Adrenal gland (tissue), 12 donors: Measurements from ENCODE around the gene ERCC6L2. TPM values are rescaled to one million over a fixed set of nuclear protein-coding genes. Genes with fewer than 3 reads are reported as not detected.
A peak's percentile ranks its signal among the peaks of the same experiment; 100 is the strongest.

Experiments used
- DNase-seq, 7 donors: peaks; one replicate each; pipeline ENCODE4 v3.0.0-alpha.2; 2019 to 2020
- H3K27ac ChIP-seq, 5 donors: fragments of 200-600 bp; sonication (generic) in 4 of 5; 1 replicate in 3 of 5; 2 replicates in 2 of 5; pipeline versions ENCODE4 v1.5.1 to v1.8.0; 2016 to 2020; ENCODE audit warnings: mild to moderate bottlenecking in 1 of 5
- H3K27me3 ChIP-seq: fragments of 200-600 bp; 2 replicates; pipeline ENCODE4 v1.8.0; 2021
- H3K36me3 ChIP-seq, 2 donors: fragments of 200-600 bp; replicated peaks in 1 of 2; 1 replicate in 1 of 2; 2 replicates in 1 of 2; pipeline versions ENCODE4 v1.5.1 to v1.8.0; 2018 to 2022
- H3K4me1 ChIP-seq, 2 donors: fragments of 200-600 bp; replicated peaks in 1 of 2; 1 replicate in 1 of 2; 2 replicates in 1 of 2; pipeline versions ENCODE4 v1.5.1 to v1.8.0; 2018 to 2021
- H3K4me3 ChIP-seq, 4 donors: fragments of 200-600 bp; sonication (generic) in 3 of 4; one replicate each; pipeline ENCODE4 v1.5.1; 2016 to 2018
- H3K9me3 ChIP-seq, 3 donors: fragments of 200-600 bp; sonication (generic) in 1 of 3; replicated peaks in 1 of 3; 1 replicate in 2 of 3; 2 replicates in 1 of 3; pipeline versions ENCODE4 v1.5.1 to v1.8.0; 2016 to 2021
- CTCF ChIP-seq, 6 experiments: fragments of 450-650 bp in 4 of 6; fragments of 200-600 bp in 2 of 6; sonication (generic) in 1 of 6; IDR thresholded peaks; 1 replicate in 5 of 6; 2 replicates in 1 of 6; pipeline versions ENCODE4 v1.5.1 to v1.8.0; 2016 to 2021; ENCODE audit warnings: antibody characterized with exemption in 6 of 6, mild to moderate bottlenecking in 2 of 6, moderate library complexity in 1 of 6
- POLR2A ChIP-seq, 2 donors: fragments of 450-650 bp; IDR thresholded peaks; one replicate each; pipeline ENCODE4 v1.6.1; 2017; ENCODE audit warnings: antibody characterized with exemption in 2 of 2, mild to moderate bottlenecking in 2 of 2, moderate library complexity in 1 of 2
- WGBS, 4 donors: extraction: QIAGEN DNeasy Blood & Tissue Kit in 2 of 4; methylation state at CpG; one replicate each; pipeline versions ENCODE4 v1.1.5 to v1.1.7; 2013 to 2017; 5-methylcytosine and 5-hydroxymethylcytosine counted together
- intact Hi-C, 2 donors: fragments of 100-400 bp; cut with DNase I; formaldehyde crosslinking; loops; one replicate each; pipeline versions ENCODE4 v1.14.1 to v1.15.0; 2022 to 2023
- polyA plus RNA-seq, 3 donors: library from polyadenylated mRNA; stranded (reverse); fragments of 200-250 nt in 2 of 3; fragments of 350-450 nt in 1 of 3; fragmentation: Illumina TruSeq in 1 of 3; extraction: RNeasy Lipid Tissue Mini Kit (QIAGEN cat#74804) in 1 of 3; gene quantifications; one replicate each; pipeline ENCODE4 v1.2.3, GENCODE V29; 2013 to 2014
- total RNA-seq, 9 donors: library from RNA; depleted of rRNA in 4 of 9; stranded (reverse); fragments of >200 nt in 4 of 9; fragments of 120-200 nt in 1 of 9; fragmentation: NEBNext Ultra II Directional in 1 of 9; extraction: Animal tissue kit (Norgen Biotek cat#: 25700) in 1 of 9; gene quantifications; one replicate each; pipeline versions ENCODE4 v1.1.0 to v1.2.4, GENCODE V29; 2013 to 2023
- donor health status: healthy with polysubstance abuse.
- donor health status: Bipolar disorder and iron deficiency.
- donor health status: DM: yes; HTN: yes; CAD: no.
- donor health status: DM: no; HTN: no; CAD: no.
- donor health status: DM: no; HTN: no; CAD: no.
- donor health status: DM: yes; HTN: yes; CAD: no.

The ERCC6L2 gene
- total and polyA plus RNA-seq, 12 donors = 5.6 to 93.2 (median 47.4) TPM

- Histone ChIP-seq H3K27me3 (no peaks in the 10 kb centered on the region), H3K27ac (peak overlapping the region in 2 of 5 donors; percentile 99 to 100), H3K4me1 (peaks cover 14 to 22% of the 10 kb centered on the region in 2 donors), H3K4me3 (peak overlapping the region in 2 of 4 donors; percentile 3 to 99), H3K36me3 (no peaks in the 10 kb centered on the region), H3K9me3 (no peaks in the 10 kb centered on the region)
- WGBS, 4 donors = 0% methylated on average over 15 to 20 of the region's 20 CpGs
- intact Hi-C loops = loop anchor here in 1 of 2 donors (10.0 kb wide), 1 partner anchor 360 kb away; the partner anchor contains the start of gene PTCH1
- peak; percentile 55 to 88 (median 71) for DNase-seq
- TF ChIP-seq CTCF (IDR thresholded peaks at IDR 0.05) (no peak), POLR2A (IDR thresholded peaks at IDR 0.05) (no peak)
These were observed 544 bp upstream of the ERCC6L2 start for GRCh38 chr9:95874989-95875304.

GRCh38 chr9:95876138-95876444 lies 600 bp downstream of the ERCC6L2 start:
- Histone ChIP-seq H3K27ac (peak overlapping the region in 2 of 5 donors; percentile 99 to 100), H3K4me1 (peaks cover 14 to 31% of the 10 kb centered on the region in 2 donors), H3K27me3 (no peaks in the 10 kb centered on the region), H3K4me3 (peak overlapping the region in 2 of 4 donors; percentile 43 to 99), H3K36me3 (no peaks in the 10 kb centered on the region), H3K9me3 (no peaks in the 10 kb centered on the region)
- TF ChIP-seq CTCF (IDR thresholded peaks at IDR 0.05) = peak in 1 of 6 experiments; percentile 5
- TF ChIP-seq POLR2A (IDR thresholded peaks at IDR 0.05) = no peak
- no peak for DNase-seq
- intact Hi-C loops = loop anchor here in 1 of 2 donors (10.0 kb wide), 1 partner anchor 361 kb away; the partner anchor contains the start of gene PTCH1
- WGBS, 4 donors = 0 to 3% (median 1%) methylated on average over 5 to 9 of the region's 9 CpGs

- 19 to 32% (median 22%) methylated on average over 3 of the region's 3 CpGs for WGBS, 4 donors
- no peak for DNase-seq
- intact Hi-C loops = loop anchor here in 1 of 2 donors (10.0 kb wide), 1 partner anchor 362 kb away; the partner anchor contains the start of gene PTCH1
- Histone ChIP-seq H3K27me3 (no peaks in the 10 kb centered on the region), H3K9me3 (no peaks in the 10 kb centered on the region), H3K27ac (peak overlapping the region in 1 of 5 donors; percentile 100), H3K36me3 (no peaks in the 10 kb centered on the region), H3K4me1 (peaks cover 14 to 31% of the 10 kb centered on the region in 2 donors), H3K4me3 (peak overlapping the region in 1 of 4 donors; percentile 43)
- TF ChIP-seq CTCF (IDR thresholded peaks at IDR 0.05) (no peak), POLR2A (IDR thresholded peaks at IDR 0.05) (no peak)
These were observed 1.1 kb downstream of the ERCC6L2 start for GRCh38 chr9:95876595-95876994.

- intact Hi-C loops = loop anchor here in 1 of 2 donors (10.0 kb wide), 1 partner anchor 363 kb away; the partner anchor contains the start of gene PTCH1
- Histone ChIP-seq H3K4me1 (peaks cover 14 to 37% of the 10 kb centered on the region in 2 donors), H3K4me3 (no peak overlapping the region), H3K27me3 (no peaks in the 10 kb centered on the region), H3K27ac (no peak overlapping the region), H3K9me3 (no peaks in the 10 kb centered on the region), H3K36me3 (no peaks in the 10 kb centered on the region)
- TF ChIP-seq CTCF (IDR thresholded peaks at IDR 0.05) = no peak
- no peak for TF ChIP-seq POLR2A (IDR thresholded peaks at IDR 0.05)
- WGBS, 4 donors = 94 to 100% (median 98%) methylated on average over 1 of the region's 1 CpG
- no peak for DNase-seq
These were observed 2.5 kb downstream of the ERCC6L2 start for GRCh38 chr9:95877984-95878383.
